ENCODE data around the gene AMMECR1.

The AMMECR1 gene

GRCh38 chrX:110281377-110281776 lies 36.5 kb downstream of the AMMECR1 start:
- H3K27ac ChIP-seq: no peak overlapping the region

GRCh38 chrX:110280954-110281353 lies 36.9 kb downstream of the AMMECR1 start:
- H3K27ac ChIP-seq: no peak overlapping the region
- no peaks in the 10 kb centered on the region for H3K27me3 ChIP-seq (replicated peaks)
- in situ Hi-C loops (cut with HindIII; ENCODE audit: low pct_ligation_motif_present, low sequenced_read_pairs): no loop called here
- no peaks in the 10 kb centered on the region for H3K36me3 ChIP-seq (replicated peaks)
- H3K4me3 ChIP-seq (ENCODE audit: low read depth, low read length): no peak overlapping the region
- no peak for DNase-seq
- no peak for TF ChIP-seq CTCF (IDR thresholded peaks at IDR 0.05; ENCODE audit: low read depth, low read length, missing control alignments)

More at GRCh38 chrX:110281377-110281776, 36.5 kb downstream of the AMMECR1 start:
- TF ChIP-seq CTCF (IDR thresholded peaks at IDR 0.05; ENCODE audit: low read depth, low read length, missing control alignments): no peak
- Histone ChIP-seq H3K4me3 (ENCODE audit: low read depth, low read length) (no peak overlapping the region), H3K36me3 (replicated peaks) (no peaks in the 10 kb centered on the region), H3K27me3 (replicated peaks) (no peaks in the 10 kb centered on the region)
- DNase-seq: no peak
- in situ Hi-C loops (cut with HindIII; ENCODE audit: low pct_ligation_motif_present, low sequenced_read_pairs): no loop called here

GRCh38 chrX:110277609-110278008 lies 40.3 kb downstream of the AMMECR1 start:
- Histone ChIP-seq H3K4me3 (ENCODE audit: low read depth, low read length) (no peak overlapping the region), H3K36me3 (replicated peaks) (no peaks in the 10 kb centered on the region), H3K27me3 (replicated peaks) (no peaks in the 10 kb centered on the region), H3K27ac (no peak overlapping the region)
- in situ Hi-C loops (cut with HindIII; ENCODE audit: low pct_ligation_motif_present, low sequenced_read_pairs): no loop called here
- DNase-seq: no peak
- TF ChIP-seq CTCF (IDR thresholded peaks at IDR 0.05; ENCODE audit: low read depth, low read length, missing control alignments): no peak

- TF ChIP-seq CTCF (IDR thresholded peaks at IDR 0.05; ENCODE audit: low read depth, low read length, missing control alignments): no peak
- no peak for DNase-seq
- H3K27ac ChIP-seq: no peak overlapping the region
- in situ Hi-C loops (cut with HindIII; ENCODE audit: low pct_ligation_motif_present, low sequenced_read_pairs): no loop called here
- H3K27me3 ChIP-seq (replicated peaks): no peaks in the 10 kb centered on the region
- H3K36me3 ChIP-seq (replicated peaks): no peaks in the 10 kb centered on the region
- no peak overlapping the region for H3K4me3 ChIP-seq (ENCODE audit: low read depth, low read length)
These were observed 41.1 kb downstream of the AMMECR1 start for GRCh38 chrX:110276778-110277177.

- TF ChIP-seq CTCF (IDR thresholded peaks at IDR 0.05; ENCODE audit: low read depth, low read length, missing control alignments): no peak
- Histone ChIP-seq H3K36me3 (replicated peaks) (no peaks in the 10 kb centered on the region), H3K27ac (no peak overlapping the region)
These were observed 49.0 kb downstream of the AMMECR1 start for GRCh38 chrX:110268886-110269285.

GRCh38 chrX:110268395-110268794 lies 49.5 kb downstream of the AMMECR1 start:
- Histone ChIP-seq H3K27ac (no peak overlapping the region), H3K4me3 (ENCODE audit: low read depth, low read length) (no peak overlapping the region), H3K27me3 (replicated peaks) (no peaks in the 10 kb centered on the region), H3K36me3 (replicated peaks) (no peaks in the 10 kb centered on the region)
- no peak for TF ChIP-seq CTCF (IDR thresholded peaks at IDR 0.05; ENCODE audit: low read depth, low read length, missing control alignments)
- DNase-seq: no peak
- in situ Hi-C loops (cut with HindIII; ENCODE audit: low pct_ligation_motif_present, low sequenced_read_pairs): no loop called here

More at GRCh38 chrX:110268886-110269285, 49.0 kb downstream of the AMMECR1 start:
- no peak for DNase-seq
- in situ Hi-C loops (cut with HindIII; ENCODE audit: low pct_ligation_motif_present, low sequenced_read_pairs): no loop called here
- Histone ChIP-seq H3K27me3 (replicated peaks) (no peaks in the 10 kb centered on the region), H3K4me3 (ENCODE audit: low read depth, low read length) (no peak overlapping the region)

Data from brain microvascular endothelial cell (primary cell).